IMR-90 (cell line): ENCODE data around the gene B3GNT9.

Experiments
- CHD1 ChIP-seq: IDR thresholded peaks from 2 replicates; pipeline ENCODE4 v1.6.1; 2012; ENCODE audit warnings: low read depth, low read length, improper control_type of control experiment
- MAFK ChIP-seq: IDR thresholded peaks from 2 replicates; pipeline ENCODE4 v1.6.1; 2012; ENCODE audit warnings: low read depth, low read length, improper control_type of control experiment
- MAZ ChIP-seq: IDR thresholded peaks from 2 replicates; pipeline ENCODE4 v1.6.1; 2012; ENCODE audit warnings: low read depth, mild to moderate bottlenecking, low read length, improper control_type of control experiment, moderate library complexity, borderline replicate concordance
- RAD21 ChIP-seq: IDR thresholded peaks from 2 replicates; pipeline ENCODE4 v1.6.1; 2012; ENCODE audit warnings: low read length, improper control_type of control experiment
- TF ChIP-seq, protein P1 (sequence below): conservative IDR thresholded peaks from 2 replicates; pipeline ENCODE4 v1.5.1; 2012; ENCODE audit warnings: mild to moderate bottlenecking, low read depth, low read length, improper control_type of control experiment

GRCh38 chr16:67192781-67193361 lies 42.1 kb upstream of the B3GNT9 start:
- TF ChIP-seq, protein P1, sequence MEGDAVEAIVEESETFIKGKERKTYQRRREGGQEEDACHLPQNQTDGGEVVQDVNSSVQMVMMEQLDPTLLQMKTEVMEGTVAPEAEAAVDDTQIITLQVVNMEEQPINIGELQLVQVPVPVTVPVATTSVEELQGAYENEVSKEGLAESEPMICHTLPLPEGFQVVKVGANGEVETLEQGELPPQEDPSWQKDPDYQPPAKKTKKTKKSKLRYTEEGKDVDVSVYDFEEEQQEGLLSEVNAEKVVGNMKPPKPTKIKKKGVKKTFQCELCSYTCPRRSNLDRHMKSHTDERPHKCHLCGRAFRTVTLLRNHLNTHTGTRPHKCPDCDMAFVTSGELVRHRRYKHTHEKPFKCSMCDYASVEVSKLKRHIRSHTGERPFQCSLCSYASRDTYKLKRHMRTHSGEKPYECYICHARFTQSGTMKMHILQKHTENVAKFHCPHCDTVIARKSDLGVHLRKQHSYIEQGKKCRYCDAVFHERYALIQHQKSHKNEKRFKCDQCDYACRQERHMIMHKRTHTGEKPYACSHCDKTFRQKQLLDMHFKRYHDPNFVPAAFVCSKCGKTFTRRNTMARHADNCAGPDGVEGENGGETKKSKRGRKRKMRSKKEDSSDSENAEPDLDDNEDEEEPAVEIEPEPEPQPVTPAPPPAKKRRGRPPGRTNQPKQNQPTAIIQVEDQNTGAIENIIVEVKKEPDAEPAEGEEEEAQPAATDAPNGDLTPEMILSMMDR: no peak
- TF ChIP-seq MAZ (no peak), CHD1 (no peak), RAD21 (no peak), MAFK (no peak)
